AG10803 (cell line): ENCODE measurements around the gene KRTAP3-3.
"Not testable (repeated sequence)": the region's sequence is repeated elsewhere in the genome, so short reads cannot be mapped to it uniquely, and the experiment has no call there.

Experiments used
- DNase-seq: peaks from one replicate; pipeline ENCODE4 v3.0.0; 2010; ENCODE audit warnings: low read depth
- H3K4me3 ChIP-seq: 2 replicates; pipeline ENCODE4 v1.5.1; 2011; ENCODE audit warnings: mild to moderate bottlenecking, low read length, control low read depth
- TF ChIP-seq, protein P1 (sequence below): conservative IDR thresholded peaks from 2 replicates; pipeline ENCODE4 v1.5.1; 2011; ENCODE audit warnings: mild to moderate bottlenecking, low read length, control low read depth, inconsistent platforms

The KRTAP3-3 gene

DNA sequence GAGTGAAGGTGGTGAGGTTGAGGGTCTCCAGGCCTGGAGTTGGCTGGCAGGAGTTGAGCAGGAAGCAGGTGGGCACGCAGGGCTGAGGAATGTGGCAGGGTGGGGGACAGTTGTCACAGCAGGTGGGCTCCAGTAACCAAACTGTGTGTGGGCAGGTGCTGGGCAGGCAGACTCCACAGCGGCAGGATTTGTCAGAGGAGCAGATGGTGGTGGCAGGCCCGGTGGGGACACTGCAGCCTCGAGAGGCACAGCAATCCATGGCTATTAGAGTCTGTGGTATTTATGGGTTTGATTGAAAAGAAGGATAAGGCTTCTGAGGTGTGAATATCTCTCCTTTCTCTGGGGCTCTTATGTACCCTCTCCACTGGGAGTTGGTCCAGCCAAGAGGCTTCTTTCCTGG is at the start of gene KRTAP3-3:
Gene KRTAP3-3 (minus strand): TSS at position 326 of the 400 bp plus-strand sequence. CDS start 67 bp downstream, at position 259.
- no peak within 1 kb of the TSS for H3K4me3 ChIP-seq
- TF ChIP-seq, protein P1, sequence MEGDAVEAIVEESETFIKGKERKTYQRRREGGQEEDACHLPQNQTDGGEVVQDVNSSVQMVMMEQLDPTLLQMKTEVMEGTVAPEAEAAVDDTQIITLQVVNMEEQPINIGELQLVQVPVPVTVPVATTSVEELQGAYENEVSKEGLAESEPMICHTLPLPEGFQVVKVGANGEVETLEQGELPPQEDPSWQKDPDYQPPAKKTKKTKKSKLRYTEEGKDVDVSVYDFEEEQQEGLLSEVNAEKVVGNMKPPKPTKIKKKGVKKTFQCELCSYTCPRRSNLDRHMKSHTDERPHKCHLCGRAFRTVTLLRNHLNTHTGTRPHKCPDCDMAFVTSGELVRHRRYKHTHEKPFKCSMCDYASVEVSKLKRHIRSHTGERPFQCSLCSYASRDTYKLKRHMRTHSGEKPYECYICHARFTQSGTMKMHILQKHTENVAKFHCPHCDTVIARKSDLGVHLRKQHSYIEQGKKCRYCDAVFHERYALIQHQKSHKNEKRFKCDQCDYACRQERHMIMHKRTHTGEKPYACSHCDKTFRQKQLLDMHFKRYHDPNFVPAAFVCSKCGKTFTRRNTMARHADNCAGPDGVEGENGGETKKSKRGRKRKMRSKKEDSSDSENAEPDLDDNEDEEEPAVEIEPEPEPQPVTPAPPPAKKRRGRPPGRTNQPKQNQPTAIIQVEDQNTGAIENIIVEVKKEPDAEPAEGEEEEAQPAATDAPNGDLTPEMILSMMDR = no peak
- no peak for DNase-seq

DNA sequence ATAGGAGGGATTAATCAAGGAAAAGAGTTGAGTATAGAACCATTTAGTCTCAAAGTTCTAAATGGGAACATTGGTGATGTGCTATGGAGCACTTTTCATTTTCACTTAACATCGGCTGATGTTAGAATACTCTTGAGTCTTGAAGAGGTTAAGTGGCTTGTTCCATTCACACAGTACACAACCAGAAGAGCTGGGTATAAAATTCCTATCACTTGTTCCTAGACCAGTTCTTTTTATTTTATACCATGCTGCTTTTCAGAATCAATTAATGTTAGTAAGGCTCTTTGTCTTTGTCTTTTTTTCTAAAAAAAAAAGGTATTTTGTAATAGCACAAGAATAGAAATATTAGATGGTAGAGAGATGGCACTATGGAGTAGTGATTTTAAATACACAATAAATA is 49.0 kb upstream of the KRTAP3-3 start:
- TF ChIP-seq, protein P1 = no peak
- no peak for DNase-seq
- no peak overlapping the region for H3K4me3 ChIP-seq

DNA sequence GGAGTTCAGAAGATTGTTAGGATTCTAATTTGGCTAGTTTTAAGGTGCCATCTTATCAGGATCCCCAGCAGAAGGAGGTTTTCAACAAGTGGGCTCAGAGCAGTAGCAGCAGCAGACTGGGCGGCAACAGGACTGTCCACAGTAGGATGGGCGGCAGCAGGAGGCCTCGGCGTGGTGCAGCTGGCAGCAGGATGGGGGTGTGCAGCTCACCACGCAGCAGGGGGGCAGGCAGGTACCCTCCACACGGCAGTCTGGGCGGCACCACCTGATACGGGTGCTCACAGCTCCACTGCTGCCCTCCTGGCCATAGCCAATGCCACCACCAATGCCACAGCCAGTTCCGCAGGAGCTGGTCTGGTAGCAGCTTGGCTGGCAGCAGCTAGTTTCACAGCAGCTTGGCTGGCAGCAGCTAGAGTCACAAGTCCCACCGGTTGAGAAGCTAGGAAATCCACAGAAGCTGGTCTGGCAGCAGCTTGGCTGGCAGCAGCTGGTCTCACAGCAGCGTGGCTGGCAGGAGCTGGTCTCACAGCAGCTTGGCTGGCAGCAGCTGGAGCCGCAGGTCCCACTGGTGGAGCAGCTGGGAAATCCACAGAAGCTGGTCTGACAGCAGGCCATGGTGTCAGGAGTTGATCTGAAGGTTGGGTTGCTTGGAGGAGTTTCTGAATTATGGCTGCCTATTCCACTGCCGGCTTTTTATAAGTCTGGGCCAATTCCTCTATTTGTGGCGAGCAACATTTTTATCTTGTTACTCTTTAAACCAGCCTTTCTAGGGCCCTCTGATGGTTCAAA is 47.0 kb upstream of the KRTAP3-3 start, which contains the start of gene KRTAP1-1:
Gene KRTAP1-1 (minus strand): TSS at position 668 of the 789 bp plus-strand sequence. CDS start 53 bp downstream, at position 615.
- peak; percentile 65 for DNase-seq
- TF ChIP-seq, protein P1 = peak; percentile 36
- not testable (repeated sequence) for H3K4me3 ChIP-seq

DNA sequence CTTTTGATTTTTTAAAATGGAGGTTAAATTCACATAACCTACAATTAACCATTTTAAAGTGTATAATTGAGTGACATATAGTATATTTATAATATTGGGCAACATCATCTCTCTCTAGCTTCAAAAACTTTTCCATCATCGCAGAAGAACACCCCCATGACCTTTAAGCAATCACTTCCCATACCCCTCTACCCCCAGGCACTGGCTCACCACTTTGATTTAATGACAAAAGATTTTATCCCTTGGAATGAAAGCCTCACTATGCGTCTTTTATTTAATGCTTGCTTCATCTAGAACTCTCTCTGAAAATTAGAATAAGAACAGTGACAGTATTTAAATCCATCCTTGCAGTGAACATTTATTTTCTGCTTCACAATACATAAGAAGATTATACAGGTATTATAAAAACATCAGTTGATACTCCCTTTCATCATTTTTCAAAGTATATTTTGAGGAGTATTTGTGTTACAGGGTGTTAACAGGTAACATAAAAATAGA is 43.9 kb upstream of the KRTAP3-3 start:
- TF ChIP-seq, protein P1 = no peak
- no peak for DNase-seq
- H3K4me3 ChIP-seq = no peak overlapping the region

DNA sequence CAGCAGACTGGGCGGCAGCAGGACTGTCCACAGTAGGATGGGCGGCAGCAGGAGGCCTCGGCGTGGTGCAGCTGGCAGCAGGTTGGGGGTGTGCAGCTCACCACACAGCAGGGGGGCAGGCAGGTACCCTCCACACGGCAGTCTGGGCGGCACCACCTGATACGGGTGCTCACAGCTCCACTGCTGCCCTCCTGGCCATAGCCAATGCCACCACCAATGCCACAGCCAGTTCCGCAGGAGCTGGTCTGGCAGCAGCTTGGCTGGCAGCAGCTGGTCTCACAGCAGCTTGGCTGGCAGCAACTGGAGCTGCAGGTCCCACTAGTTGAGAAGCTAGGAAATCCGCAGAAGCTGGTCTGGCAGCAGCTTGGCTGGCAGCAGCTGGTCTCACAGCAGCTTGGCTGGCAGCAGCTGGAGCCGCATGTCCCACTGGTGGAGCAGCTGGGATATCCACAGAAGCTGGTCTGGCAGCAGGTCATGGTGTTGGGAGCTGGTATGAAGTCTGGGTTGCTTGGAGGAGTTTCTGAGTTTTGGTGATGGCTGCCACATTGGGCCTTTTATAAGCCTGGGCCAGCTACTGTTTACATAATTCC is 40.5 kb upstream of the KRTAP3-3 start, which contains the start of gene KRTAP1-3:
Gene KRTAP1-3 (minus strand): TSS at position 529 of the 590 bp plus-strand sequence. CDS start 53 bp downstream, at position 476.
- H3K4me3 ChIP-seq, DNase-seq: not testable (repeated sequence)

DNA sequence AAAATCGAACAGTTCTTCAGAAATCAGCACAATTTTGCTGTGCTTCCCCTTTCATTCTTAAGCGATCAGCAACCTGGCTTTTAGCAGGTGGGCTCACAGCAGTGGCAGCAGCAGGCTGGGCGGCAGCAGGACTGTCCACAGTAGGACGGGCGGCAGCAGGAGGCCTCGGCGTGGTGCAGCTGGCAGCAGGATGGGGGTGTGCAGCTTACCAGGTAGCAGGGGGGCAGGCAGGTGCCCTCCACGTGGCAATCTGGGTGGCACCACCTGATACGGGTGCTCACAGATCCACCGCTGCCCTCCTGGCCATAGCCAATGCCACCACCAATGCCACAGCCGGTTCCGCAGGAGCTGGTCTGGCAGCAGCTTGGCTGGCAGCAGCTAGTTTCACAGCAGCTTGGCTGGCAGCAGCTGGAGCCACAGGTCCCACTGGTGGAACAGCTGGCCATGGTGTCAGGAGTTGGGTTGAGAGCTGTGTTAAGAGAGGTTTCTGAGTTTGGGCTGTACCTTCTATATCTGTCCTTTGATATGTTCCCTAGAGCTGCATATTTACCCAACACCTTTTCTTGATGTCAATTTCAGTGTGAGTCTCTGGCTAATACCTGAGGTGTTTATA is 35.8 kb upstream of the KRTAP3-3 start, which contains the start of gene KRTAP1-4:
Gene KRTAP1-4 (minus strand): TSS at position 563 of the 613 bp plus-strand sequence. CDS start 117 bp downstream, at position 446.
- TF ChIP-seq, protein P1 = no peak
- no peak within 1 kb of the TSS for H3K4me3 ChIP-seq
- no peak for DNase-seq
